Activated CD8-positive, alpha-beta T cell treated with anti-CD3 and anti-CD28 coated beads, Interleukin-2, amount 10 ng/mL, durations not matched to agents 7 days and 5 days (primary cell): Measurements from ENCODE around the gene UQCRC1. TPM values are rescaled to one million over a fixed set of nuclear protein-coding genes. Genes with fewer than 3 reads are reported as not detected.

Source experiments
- ATAC-seq: fragments of 150-1000 bp; cut with Tn5 transposase; one replicate; pipeline ENCODE4 v1.10.0; 2021; ENCODE audit warnings: moderate library complexity
- CTCF ChIA-PET: fragments of 350-600 bp; sonication (Branson Sonifier 250); formaldehyde crosslinking; loops from one replicate; lab custom pipeline; 2021; ENCODE audit warnings: antibody characterized with exemption; lab: Charles Lee
- POLR2A ChIA-PET: fragments of 350-600 bp; sonication (Branson Sonifier 250); formaldehyde crosslinking; loops from one replicate; lab custom pipeline; 2021; ENCODE audit warnings: antibody characterized with exemption; lab: Charles Lee
- DNase-seq: peaks from one replicate; pipeline ENCODE4 v3.0.0-alpha.2; 2020
- H3K27ac Mint-ChIP-seq: one replicate; pipeline ENCODE4 v1.8.0; 2021; ENCODE audit warnings: mild to moderate bottlenecking, mixed read lengths
- H3K27me3 Mint-ChIP-seq: one replicate; pipeline ENCODE4 v1.8.0; 2021; ENCODE audit warnings: low read depth, mixed read lengths
- H3K36me3 Mint-ChIP-seq: one replicate; pipeline ENCODE4 v1.8.0; 2021; ENCODE audit warnings: low read depth, mixed read lengths
- H3K4me1 Mint-ChIP-seq: one replicate; pipeline ENCODE4 v1.8.0; 2021; ENCODE audit warnings: low read depth, mixed read lengths
- H3K4me3 Mint-ChIP-seq: one replicate; pipeline ENCODE4 v1.8.0; 2021; ENCODE audit warnings: mild to moderate bottlenecking, mixed read lengths
- H3K9me3 Mint-ChIP-seq: one replicate; pipeline ENCODE4 v1.8.0; 2022; ENCODE audit warnings: mixed read lengths; ENCODE audit not compliant: insufficient read depth
- total RNA-seq, 2 experiments: library from RNA; stranded (reverse); gene quantifications; one replicate each; pipeline ENCODE4 v1.2.3, GENCODE V29; 2021

The UQCRC1 gene
- total RNA-seq, 2 experiments from 2014 or later: 196 to 202 TPM

GRCh38 chr3:48565591-48566400 lies 43.6 kb downstream of the UQCRC1 start:
- DNase-seq (no peak), ATAC-seq (peak; percentile 29)
- H3K4me3 Mint-ChIP-seq: no peak overlapping the region
- peaks cover 33% of the 10 kb centered on the region for H3K4me1 Mint-ChIP-seq
- ChIA-PET CTCF (interaction anchor here (1.0 to 1.7 kb wide), 2 partner anchors 8 to 9 kb away, joined by 4 read pairs; partner anchors contain the start of gene PFKFB4), POLR2A (no interaction called here)
- peak overlapping the region; percentile 14 for H3K27ac Mint-ChIP-seq
- no peaks in the 10 kb centered on the region for H3K36me3 Mint-ChIP-seq
- H3K27me3 Mint-ChIP-seq: no peaks in the 10 kb centered on the region
- no peaks in the 10 kb centered on the region for H3K9me3 Mint-ChIP-seq

GRCh38 chr3:48565186-48565585 lies 44.3 kb downstream of the UQCRC1 start:
- H3K4me1 Mint-ChIP-seq: peaks cover 39% of the 10 kb centered on the region
- no peak overlapping the region for H3K27ac Mint-ChIP-seq
- no peak overlapping the region for H3K4me3 Mint-ChIP-seq
- no peaks in the 10 kb centered on the region for H3K36me3 Mint-ChIP-seq
- ChIA-PET CTCF (interaction anchor here (1.0 kb wide), 1 partner anchor 9 kb away, joined by 4 read pairs; the partner anchor contains the start of gene PFKFB4), POLR2A (no interaction called here)
- no peaks in the 10 kb centered on the region for H3K9me3 Mint-ChIP-seq
- H3K27me3 Mint-ChIP-seq: no peaks in the 10 kb centered on the region
- DNase-seq (no peak), ATAC-seq (no peak)

- no peak for ATAC-seq
- Mint-ChIP-seq H3K27me3 (peaks cover 3% of the 10 kb centered on the region), H3K27ac (no peak overlapping the region), H3K36me3 (no peaks in the 10 kb centered on the region), H3K4me1 (peaks cover 44% of the 10 kb centered on the region), H3K9me3 (no peaks in the 10 kb centered on the region), H3K4me3 (no peak overlapping the region)
- CTCF ChIA-PET: interaction anchor here (1.0 to 1.8 kb wide), 2 partner anchors 8 to 128 kb away, joined by 4 to 5 read pairs; partner anchors contain the start of gene PFKFB4
- POLR2A ChIA-PET: no interaction called here
- DNase-seq: no peak
These were observed 44.8 kb downstream of the UQCRC1 start for GRCh38 chr3:48564667-48565066.

- no peaks in the 10 kb centered on the region for H3K9me3 Mint-ChIP-seq
- H3K4me1 Mint-ChIP-seq: peaks cover 51% of the 10 kb centered on the region
- DNase-seq (peak; percentile 46), ATAC-seq (no peak)
- ChIA-PET CTCF (interaction anchor here (1.8 kb wide), 1 partner anchor 128 kb away, joined by 5 read pairs; no protein-coding TSS in a partner anchor), POLR2A (interaction anchor here (1.0 kb wide), 1 partner anchor 153 kb away, joined by 4 read pairs; the partner anchor contains the start of gene IP6K2)
- H3K27ac Mint-ChIP-seq: no peak overlapping the region
- H3K4me3 Mint-ChIP-seq: no peak overlapping the region
- no peaks in the 10 kb centered on the region for H3K36me3 Mint-ChIP-seq
- H3K27me3 Mint-ChIP-seq: peaks cover 3% of the 10 kb centered on the region
These were observed 45.4 kb downstream of the UQCRC1 start for GRCh38 chr3:48564022-48564421.

GRCh38 chr3:48563382-48563918 lies 46.0 kb downstream of the UQCRC1 start, which contains the start of gene UCN2:
TSS of gene UCN2 (minus strand) at chr3:48563781. CDS start at chr3:48563124, 657 bp downstream.
- no peak within 1 kb of the TSS for H3K4me3 Mint-ChIP-seq
- H3K27ac Mint-ChIP-seq: peak within 1 kb of the TSS; percentile 17
- H3K4me1 Mint-ChIP-seq: peaks cover 56% of the 10 kb centered on the region
- H3K36me3 Mint-ChIP-seq: no peaks in the 10 kb centered on the region
- ATAC-seq (no peak), DNase-seq (no peak)
- CTCF ChIA-PET: interaction anchor here (1.8 kb wide), 1 partner anchor 127 kb away, joined by 5 read pairs; no protein-coding TSS in a partner anchor
- peaks cover 3% of the 10 kb centered on the region for H3K27me3 Mint-ChIP-seq
- POLR2A ChIA-PET: interaction anchor here (1.0 kb wide), 1 partner anchor 153 kb away, joined by 4 read pairs; the partner anchor contains the start of gene IP6K2
- no peaks in the 10 kb centered on the region for H3K9me3 Mint-ChIP-seq

GRCh38 chr3:48562367-48563095 lies 46.9 kb downstream of the UQCRC1 start:
- no peaks in the 10 kb centered on the region for H3K36me3 Mint-ChIP-seq
- H3K27ac Mint-ChIP-seq: no peak overlapping the region
- DNase-seq (no peak), ATAC-seq (no peak)
- ChIA-PET CTCF (interaction anchor here (1.4 to 15.5 kb wide), 4 partner anchors 73 to 161 kb away, joined by 4 to 179 read pairs (median 9); partner anchors contain the start of gene SLC26A6), POLR2A (no interaction called here)
- H3K4me3 Mint-ChIP-seq: no peak overlapping the region
- H3K4me1 Mint-ChIP-seq: peaks cover 62% of the 10 kb centered on the region
- H3K9me3 Mint-ChIP-seq: no peaks in the 10 kb centered on the region
- peaks cover 3% of the 10 kb centered on the region for H3K27me3 Mint-ChIP-seq

GRCh38 chr3:48561045-48561736 lies 48.3 kb downstream of the UQCRC1 start:
- Mint-ChIP-seq H3K9me3 (no peaks in the 10 kb centered on the region), H3K36me3 (no peaks in the 10 kb centered on the region), H3K4me1 (peaks cover 57% of the 10 kb centered on the region), H3K4me3 (peak overlapping the region; percentile 54), H3K27me3 (peaks cover 3% of the 10 kb centered on the region), H3K27ac (no peak overlapping the region)
- ATAC-seq: no peak
- ChIA-PET CTCF (interaction anchor here (1.4 to 15.5 kb wide), 4 partner anchors 12 to 160 kb away, joined by 4 to 179 read pairs (median 24); partner anchors contain the start of gene SLC26A6), POLR2A (interaction anchor here (0.6 kb wide), 1 partner anchor 70 kb away, joined by 3 read pairs; no protein-coding TSS in a partner anchor)
- DNase-seq: peak; percentile 57

- ChIA-PET CTCF (interaction anchor here (2.1 to 15.5 kb wide), 3 partner anchors 12 to 159 kb away, joined by 13 to 179 read pairs (median 36); no protein-coding TSS in a partner anchor), POLR2A (interaction anchor here (0.6 kb wide), 1 partner anchor 71 kb away, joined by 3 read pairs; no protein-coding TSS in a partner anchor)
- Mint-ChIP-seq H3K27ac (no peak overlapping the region), H3K9me3 (no peaks in the 10 kb centered on the region), H3K4me3 (peak overlapping the region; percentile 54), H3K36me3 (no peaks in the 10 kb centered on the region), H3K27me3 (peaks cover 3% of the 10 kb centered on the region), H3K4me1 (peaks cover 57% of the 10 kb centered on the region)
- no peak for ATAC-seq
- DNase-seq: no peak
These were observed 48.8 kb downstream of the UQCRC1 start for GRCh38 chr3:48560648-48561018.

GRCh38 chr3:48558493-48559134 lies 50.8 kb downstream of the UQCRC1 start:
- ChIA-PET POLR2A (interaction anchor here (1.1 kb wide), 1 partner anchor 119 kb away, joined by 3 read pairs; the partner anchor contains the start of gene CCDC51), CTCF (interaction anchor here (0.7 to 15.5 kb wide), 20 partner anchors 8 to 289 kb away, joined by 3 to 179 read pairs (median 5); partner anchors contain the start of genes CCDC51, SLC26A6, TMA7 and UQCRC1)
- Mint-ChIP-seq H3K4me3 (no peak overlapping the region), H3K27ac (peak overlapping the region; percentile 33), H3K36me3 (peaks cover 9% of the 10 kb centered on the region), H3K27me3 (peaks cover 3% of the 10 kb centered on the region), H3K9me3 (no peaks in the 10 kb centered on the region), H3K4me1 (peaks cover 62% of the 10 kb centered on the region)
- DNase-seq (no peak), ATAC-seq (no peak)
